NB4 (cell line): Measurements from ENCODE around the gene ANKRD33B.

Source experiments
- DNase-seq: peaks from one replicate; pipeline ENCODE4 v3.0.0; 2010; ENCODE audit warnings: low read depth
- H3K4me3 ChIP-seq: one replicate; pipeline ENCODE4 v1.5.1; 2011; ENCODE audit warnings: mild to moderate bottlenecking, low read depth, low read length, moderate library complexity
- CTCF ChIP-seq: IDR thresholded peaks from one replicate; pipeline ENCODE4 v1.5.1; 2012; ENCODE audit warnings: low read depth, low read length
- MYC ChIP-seq: IDR thresholded peaks from 2 replicates; pipeline ENCODE4 v1.6.1; 2011; ENCODE audit warnings: low read depth, low read length
- POLR2A ChIP-seq: IDR thresholded peaks from 2 replicates; pipeline ENCODE4 v1.6.1; 2011; ENCODE audit warnings: mild to moderate bottlenecking; ENCODE audit not compliant: insufficient read length; ENCODE audit errors: extremely low read depth
- TF ChIP-seq, protein P1 (sequence below): IDR thresholded peaks from 2 replicates; pipeline ENCODE4 v1.6.1; 2011; ENCODE audit warnings: low read depth, low read length

ANKRD33B gene

GRCh38 chr5:10665799-10666198 lies 101.9 kb downstream of the ANKRD33B start:
- no peak for TF ChIP-seq CTCF
- no peak overlapping the region for H3K4me3 ChIP-seq
- no peak for DNase-seq

- DNase-seq, result no peak
- TF ChIP-seq, protein P1, sequence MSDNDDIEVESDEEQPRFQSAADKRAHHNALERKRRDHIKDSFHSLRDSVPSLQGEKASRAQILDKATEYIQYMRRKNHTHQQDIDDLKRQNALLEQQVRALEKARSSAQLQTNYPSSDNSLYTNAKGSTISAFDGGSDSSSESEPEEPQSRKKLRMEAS, result no peak
Observed at GRCh38 chr5:10666531-10667299, 102.8 kb downstream of the ANKRD33B start.

DNA sequence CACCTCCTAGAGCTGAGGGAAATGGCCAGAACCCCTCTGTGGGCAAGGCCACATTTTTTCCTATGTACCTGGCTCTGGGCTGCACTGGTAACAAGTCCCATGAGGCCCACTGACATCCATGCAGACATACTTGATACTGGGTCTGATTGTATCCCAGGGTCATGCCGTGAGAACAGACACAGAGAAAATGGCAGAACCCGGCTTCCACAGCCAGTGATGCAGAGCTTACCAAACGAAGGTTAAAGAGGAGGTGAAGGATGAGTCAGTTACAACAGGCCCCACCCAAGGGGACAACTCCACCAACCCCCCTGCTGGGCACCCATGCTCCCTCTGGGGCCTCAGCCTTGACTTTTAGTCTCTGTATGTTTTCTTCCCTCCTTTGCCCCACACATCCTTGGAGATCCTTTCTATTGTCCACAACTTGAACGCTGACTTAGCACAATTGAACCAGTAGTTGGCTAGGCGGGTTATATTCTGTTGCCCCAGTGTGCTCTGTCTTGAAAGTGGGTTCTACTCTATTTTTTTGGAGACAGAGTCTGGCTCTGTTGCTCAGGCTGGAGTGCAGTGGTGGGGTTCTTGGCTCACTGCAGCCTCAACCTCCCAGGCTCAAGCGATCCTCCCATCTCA lies 103.7 kb downstream of the ANKRD33B start:
- peak; percentile 40 for DNase-seq

More at GRCh38 chr5:10666531-10667299, 102.8 kb downstream of the ANKRD33B start:
- H3K4me3 ChIP-seq, result no peak overlapping the region

DNA sequence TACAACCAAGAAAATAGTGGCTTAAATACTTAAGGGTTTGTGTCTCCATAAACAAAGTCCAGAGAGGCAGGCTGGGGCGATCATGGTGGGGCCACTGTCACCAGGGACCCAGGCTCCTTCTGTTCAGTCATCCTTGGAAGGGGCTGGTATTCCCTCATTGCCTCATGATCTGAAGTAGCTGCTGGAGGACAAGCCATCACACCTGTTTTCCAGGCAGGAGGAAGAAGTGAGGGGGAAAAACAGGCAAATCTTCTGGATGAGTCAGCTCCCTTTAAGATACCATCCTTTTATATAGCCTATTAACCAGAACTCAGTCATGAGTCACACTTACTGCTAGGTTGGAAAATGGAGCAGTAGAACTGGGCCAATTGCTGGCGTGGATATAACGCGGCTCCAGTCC lies 104.8 kb downstream of the ANKRD33B start:
- no peak for DNase-seq
- no peak overlapping the region for H3K4me3 ChIP-seq
- TF ChIP-seq CTCF, result no peak
- no peak for TF ChIP-seq MYC
- no peak for TF ChIP-seq POLR2A
- TF ChIP-seq, protein P1, result no peak

More for the DNA sequence above, 103.7 kb downstream of the ANKRD33B start:
- no peak overlapping the region for H3K4me3 ChIP-seq
- TF ChIP-seq POLR2A, result no peak
- no peak for TF ChIP-seq CTCF
- TF ChIP-seq, protein P1, result no peak
- no peak for TF ChIP-seq MYC

DNA sequence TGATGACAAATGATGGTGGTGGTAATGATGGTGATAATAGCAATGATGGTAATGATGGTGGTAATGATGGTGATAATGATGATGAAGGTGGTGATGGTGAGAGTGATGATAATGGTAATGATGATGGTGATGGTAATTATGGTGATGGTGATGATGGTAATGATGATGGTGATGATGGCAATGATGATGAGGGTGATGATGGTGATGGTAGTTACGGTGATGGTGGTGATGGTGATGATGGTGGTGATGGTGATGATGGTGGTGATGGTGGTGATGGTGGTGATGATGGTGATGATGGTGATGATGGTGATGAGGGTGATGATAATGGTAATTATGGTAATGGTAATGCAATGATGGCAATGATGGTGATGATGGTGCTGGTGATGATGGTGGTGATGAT lies 106.1 kb downstream of the ANKRD33B start:
- H3K4me3 ChIP-seq, result no peak overlapping the region
- TF ChIP-seq, protein P1, result no peak
- TF ChIP-seq POLR2A (no peak), CTCF (no peak), MYC (no peak)

DNA sequence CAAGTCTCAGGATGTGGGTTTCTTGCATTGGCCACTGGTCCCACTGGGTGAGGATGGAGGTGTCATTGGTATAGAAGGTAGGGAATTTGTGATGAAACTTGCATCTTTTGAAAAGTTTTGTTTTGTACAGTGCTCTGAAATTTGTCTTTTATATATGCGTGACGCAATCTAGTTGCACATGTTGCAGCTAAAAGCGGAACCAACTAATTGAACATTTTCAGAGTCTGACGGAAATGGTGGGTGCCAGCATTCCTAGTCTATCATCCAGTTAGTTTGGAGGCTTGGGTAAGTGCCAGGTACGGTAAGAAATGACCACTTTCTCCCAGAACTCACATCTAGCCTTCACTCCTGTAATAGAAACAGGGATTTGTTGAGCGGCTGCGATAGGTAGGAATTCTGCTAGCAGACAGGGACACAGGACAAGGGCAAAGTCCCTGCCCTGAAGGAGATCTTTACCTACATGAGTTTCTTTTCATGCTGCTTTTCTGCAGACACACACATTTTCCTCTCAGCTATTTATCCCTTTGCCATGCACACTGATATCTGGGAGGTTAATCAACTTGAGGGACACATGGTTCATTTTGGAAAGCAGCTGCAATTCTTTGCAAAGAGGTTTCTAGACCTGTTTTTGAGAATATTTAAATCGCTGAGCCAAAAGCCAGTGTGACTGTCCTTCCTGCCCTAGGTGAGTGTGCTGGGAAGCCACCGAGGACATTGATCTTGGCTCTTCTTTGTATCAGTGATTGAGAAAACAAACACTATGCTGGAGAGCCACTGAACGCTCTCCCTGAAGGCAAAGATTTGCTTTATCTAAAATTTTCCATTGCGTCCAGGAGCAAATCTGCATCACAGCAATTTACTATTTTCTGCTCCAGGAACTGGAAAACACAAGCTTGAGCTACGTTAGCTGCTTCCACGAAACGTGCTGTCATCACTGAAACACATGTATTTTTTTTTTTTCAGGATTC lies 107.5 kb downstream of the ANKRD33B start:
- no peak overlapping the region for H3K4me3 ChIP-seq
- peak; percentile 72 for DNase-seq
- TF ChIP-seq, protein P1, result peak; percentile 89
- TF ChIP-seq MYC (peak; percentile 93), POLR2A (no peak), CTCF (no peak)

More for the DNA sequence above, 106.1 kb downstream of the ANKRD33B start:
- no peak for DNase-seq
